NK-92 (cell line): ENCODE results near the gene ACSL5.
"Not testable (repeated sequence)": the region's sequence is repeated elsewhere in the genome, so short reads cannot be mapped to it uniquely, and the experiment has no call there.

Experiments used
- DNase-seq: peaks from one replicate; lab custom pipeline; 2025; ENCODE audit not compliant: unreplicated experiment; lab: John Stamatoyannopoulos, UW

ACSL5 gene

DNA sequence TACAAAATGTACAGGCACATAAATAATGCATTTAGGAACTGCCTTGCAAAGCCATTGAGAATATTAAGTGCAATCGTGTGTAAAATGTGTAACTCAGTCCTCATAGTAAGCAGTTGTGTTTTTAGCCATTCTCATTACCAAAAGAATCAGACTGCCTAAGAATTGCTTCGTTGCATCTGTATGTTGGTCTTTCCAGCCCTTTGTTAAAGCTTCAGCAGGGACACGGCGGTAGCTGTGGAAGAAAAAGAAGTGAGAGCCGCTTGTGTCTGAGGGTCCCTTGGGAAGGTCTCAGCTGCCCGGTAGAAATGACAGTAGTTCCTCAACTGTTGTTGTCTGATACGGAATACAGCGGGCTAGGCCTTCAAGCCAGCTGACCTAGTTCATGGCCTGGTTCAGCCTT lies 22.8 kb upstream of the ACSL5 start:
- DNase-seq, result no peak

DNA sequence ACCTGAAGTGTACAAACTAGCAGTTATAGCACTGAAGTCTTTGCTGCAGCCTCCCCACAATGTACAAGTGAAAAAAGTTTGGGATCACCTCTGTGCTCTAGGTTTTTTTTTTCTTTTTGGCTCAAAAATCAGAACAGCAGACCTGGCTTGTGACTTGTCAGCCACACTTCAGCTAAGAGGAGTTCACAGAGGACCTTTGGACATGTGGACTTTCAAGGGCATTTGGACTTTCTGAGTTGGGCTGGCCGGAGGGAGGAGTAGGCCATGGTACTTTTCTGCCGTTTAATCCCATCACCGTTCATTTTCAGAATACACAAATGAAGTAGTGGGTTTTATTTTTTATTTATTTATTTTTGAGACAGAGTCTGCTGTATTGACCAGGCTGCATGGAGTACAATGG lies 21.9 kb upstream of the ACSL5 start:
- DNase-seq, result no peak

DNA sequence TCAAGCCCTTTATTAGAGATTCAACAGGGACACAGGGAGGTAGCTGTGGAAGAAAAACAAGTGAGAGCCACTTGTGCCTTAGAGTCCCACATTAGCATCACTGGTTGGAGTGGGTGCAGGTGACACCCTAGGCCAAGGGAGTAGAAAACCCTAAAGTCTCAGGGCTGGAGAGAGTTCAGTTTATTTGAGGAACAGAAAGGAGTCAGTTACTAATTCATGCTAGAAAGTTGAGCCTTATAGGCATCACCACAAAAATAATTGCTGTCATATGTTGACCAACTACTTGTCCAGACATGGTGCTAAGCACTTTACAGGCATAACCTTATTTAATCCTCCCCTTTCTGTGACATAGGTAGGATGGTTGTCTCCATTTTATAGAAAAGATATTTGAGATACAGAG lies 20.9 kb upstream of the ACSL5 start:
- no peak for DNase-seq

DNA sequence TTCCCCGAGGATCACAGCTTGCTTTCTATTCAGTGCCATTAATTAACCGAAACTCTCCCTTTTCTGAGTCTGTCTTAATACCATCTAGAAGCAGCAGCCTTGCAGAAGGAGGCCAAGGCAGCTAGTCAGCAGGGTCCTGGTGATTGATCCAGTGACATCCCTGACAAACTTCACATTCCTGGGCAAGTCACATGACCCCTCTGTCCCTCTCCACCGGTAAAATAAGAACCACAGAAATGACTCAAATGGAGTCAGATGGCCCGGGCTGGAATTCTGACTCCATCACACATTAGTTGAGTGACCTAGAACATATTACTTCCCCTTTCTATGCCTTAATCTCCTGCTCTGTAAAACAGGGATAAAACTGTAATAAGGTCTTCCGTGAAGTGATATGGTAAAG lies 17.2 kb upstream of the ACSL5 start:
- DNase-seq, result no peak

DNA sequence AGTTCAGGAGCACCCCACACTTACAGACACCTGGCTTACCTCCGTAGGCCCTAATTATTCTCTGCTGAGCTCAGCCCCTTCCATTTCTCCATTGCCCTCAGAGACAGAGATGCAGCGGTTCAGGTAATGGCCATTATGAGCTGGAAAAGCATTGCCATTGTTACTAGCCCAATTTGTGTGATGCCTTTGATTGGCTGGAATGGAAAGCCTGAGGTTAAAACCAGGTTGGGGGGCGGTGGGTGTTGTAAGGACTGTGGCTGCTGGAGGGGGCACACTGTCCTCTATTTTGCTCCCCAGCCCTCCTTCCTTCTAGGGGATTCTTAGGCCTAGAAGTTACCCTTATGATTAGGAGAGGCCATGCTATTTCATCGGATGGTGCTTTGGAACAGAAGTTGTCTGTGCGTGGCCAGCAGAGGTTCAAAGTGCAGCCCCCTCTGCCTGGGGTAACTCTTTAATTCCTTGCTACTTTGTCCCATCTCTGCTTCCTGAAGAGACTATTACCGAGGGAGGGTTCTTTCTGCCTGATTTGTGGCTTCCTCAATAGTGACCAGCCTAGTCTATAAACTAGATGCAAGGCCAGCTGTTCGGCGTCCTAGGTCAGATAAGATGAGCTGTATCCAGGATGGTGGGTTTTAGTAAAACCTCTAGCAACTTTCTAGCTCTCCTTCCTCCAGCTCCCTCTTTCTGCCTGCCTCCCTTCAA lies 14.2 kb upstream of the ACSL5 start:
- DNase-seq, result no peak

DNA sequence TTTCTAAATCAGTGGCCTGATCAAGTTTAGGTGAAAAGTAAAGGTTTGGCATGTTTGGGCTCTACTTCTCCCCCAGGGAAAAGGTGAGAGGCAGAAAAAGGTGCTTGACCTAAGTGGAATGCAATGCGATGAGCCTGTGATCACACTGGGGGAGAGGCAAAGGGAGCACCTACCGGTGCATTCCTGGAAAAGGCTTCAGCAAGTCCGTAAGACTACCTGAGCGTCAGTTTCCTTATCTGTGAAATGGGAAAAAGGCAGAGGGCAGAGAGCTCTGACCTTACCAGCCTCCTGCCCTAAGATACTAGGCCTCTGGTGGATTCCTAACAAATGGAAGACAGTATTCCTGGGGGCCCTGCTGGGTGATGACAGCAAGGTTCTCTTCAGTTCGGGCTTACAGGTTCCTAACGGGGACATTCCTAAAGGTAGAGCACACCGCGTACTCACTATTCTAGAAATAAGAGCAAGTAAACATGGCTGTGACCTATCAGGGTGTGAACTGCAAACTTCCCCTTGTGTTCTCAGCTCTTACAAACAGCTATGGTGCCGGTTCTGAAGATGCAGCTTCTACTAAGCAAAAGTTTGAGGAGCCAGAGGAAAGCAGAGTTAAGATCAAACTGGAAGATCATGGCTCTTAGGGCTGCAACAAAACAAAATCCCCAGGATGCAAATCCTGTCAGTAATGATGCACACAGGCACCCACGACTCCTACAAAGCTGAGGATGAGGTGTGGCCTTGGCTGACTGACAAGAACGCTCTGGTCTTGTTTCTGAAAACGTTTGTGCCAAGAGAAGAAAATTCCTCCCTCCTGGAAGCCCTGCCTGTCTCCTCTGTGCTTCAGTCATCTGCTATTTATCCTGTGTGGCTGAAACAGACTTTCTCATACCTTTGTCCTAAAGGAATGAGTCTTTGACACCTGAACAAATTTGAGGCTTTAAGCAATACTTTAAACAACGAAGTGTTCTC lies 13.3 kb upstream of the ACSL5 start:
- no peak for DNase-seq

DNA sequence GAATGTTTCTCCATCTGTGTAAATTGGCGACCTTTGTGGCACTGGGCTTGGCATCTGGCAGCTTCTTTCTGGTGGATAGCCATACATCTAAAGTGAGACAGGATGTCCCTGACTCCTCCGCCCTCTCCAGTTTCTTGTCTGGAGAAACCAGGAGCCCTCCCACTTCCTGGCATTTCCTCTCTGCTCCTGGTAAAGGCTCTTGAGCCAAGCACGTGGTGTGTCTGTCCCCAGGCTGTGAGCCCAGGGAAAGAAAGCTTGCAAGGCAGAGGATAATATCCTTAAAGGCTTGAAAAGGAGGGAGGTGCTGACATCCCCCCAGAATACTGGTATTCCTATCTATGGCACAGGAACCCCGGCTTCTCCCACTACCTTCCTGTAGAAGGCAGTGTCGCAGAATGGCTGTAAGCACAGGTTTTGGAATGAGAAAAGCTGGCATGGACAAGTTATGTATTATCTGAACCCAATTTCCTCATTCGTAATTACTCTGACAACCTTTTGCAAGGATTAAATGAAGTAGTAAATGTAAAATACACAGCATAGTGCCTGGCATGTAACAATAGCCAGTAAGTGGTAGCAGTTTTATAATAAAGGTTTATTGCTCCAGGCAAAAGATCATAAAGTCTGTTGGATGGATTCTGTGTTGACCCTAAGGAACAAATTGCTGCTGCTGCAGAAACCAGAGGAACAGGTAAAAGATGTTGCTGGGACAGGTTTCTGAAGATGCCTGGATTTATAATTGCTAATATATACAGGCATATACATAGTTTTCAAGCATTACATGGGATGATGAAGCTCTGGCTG lies 11.8 kb upstream of the ACSL5 start:
- no peak for DNase-seq

DNA sequence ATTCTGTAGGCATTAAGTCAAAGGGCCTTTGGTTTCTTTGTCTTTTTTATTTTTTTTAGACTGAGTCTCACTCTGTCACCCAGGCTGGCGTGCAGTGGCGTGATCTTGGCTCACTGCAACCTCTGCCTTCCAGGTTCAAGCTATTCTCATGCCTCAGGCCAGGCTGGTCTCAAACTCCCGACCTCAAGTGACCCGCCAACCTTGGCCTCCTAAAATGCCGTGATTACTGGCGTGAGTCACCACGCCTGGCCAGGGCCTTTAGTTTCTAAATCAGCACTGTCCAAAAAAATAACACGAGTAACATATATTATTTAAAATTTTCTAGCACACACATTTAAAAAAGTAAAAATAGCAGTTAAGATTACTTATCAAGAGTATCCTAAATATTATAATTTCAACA lies 11.1 kb upstream of the ACSL5 start:
- no peak for DNase-seq

DNA sequence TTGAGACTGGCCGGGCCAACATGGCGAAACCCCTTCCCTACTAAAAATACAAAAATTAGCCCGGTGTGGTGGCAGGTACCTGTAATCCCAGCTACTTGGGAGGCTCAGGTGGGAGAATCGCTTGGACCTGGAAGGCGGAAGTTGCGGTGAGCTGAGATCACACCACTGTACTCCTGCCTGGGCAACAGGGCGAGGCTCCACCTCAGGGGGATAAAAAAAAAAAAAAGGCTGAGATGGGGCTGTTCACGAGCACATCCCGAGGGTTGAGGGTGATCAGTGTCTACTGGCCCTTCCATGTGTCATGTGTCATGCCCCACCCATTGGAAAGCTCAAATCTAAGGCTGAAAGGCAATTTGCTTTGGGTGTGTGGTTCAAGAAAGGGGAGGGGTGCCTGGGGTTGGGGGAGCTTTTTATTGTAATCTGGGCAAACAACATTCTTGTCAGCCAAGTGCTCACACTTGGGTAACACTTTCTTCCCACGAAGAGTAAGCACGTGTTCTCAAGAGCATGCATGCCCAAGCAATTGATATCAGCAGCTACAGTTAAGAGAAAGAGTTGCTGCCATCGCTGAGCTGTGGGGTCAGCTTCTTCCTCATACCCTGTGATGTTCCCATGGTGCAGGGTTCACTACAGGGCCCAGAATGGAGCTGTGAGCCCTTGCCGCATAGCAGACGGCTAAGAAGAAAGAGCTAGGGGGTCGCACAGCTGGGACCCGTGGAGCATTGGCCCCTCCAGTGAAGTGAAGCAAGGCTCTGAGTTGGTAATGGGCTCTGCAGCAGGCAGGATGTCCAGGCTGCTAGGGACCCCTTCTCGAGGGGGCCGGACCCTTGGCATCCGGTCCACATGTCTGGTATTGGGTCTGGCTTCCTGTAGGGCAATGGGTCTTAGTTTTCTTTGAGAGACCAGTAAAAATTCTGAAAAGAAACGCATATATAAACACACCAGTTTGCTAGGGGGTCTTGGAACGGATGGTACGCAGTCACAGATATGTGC lies 9.9 kb upstream of the ACSL5 start:
- no peak for DNase-seq

DNA sequence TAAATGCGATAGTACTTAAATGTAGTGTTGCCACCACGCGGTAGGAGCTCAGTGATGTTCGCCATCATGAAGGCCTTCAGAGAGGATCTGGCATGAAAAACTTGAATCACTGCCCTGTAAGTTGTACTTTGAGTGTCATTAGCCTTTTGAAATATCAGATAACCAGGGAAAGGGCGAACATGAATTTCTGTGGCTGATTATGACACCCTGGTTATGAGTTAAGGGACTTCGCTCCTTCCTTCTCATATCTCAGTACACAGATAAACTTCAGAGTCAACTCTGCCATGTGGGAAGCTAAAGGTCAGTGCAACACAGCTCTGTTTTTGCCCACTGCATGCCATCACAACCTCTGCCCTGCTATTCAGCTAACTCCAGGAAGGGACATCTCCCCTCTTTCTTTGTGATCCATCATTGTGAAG lies 8.9 kb upstream of the ACSL5 start:
- no peak for DNase-seq

DNA sequence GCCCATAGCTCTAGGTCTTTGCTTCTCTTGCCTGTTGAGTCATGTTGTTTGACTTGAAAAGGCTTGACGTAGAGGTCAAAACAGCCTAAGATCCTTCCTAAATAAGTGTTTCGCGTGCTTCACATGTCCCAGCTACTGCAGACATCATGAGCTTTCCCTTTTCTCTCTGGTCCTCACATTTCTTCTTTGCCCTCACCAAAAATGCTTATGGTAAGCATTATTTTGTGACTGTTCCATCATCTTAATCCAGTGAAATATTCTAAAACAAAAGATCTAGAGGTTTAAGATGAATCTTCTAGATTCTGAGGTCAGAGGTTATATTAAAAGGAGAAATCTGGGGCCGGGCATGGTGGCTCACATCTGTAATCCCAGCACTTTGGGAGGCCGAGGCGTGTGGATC lies 8.5 kb upstream of the ACSL5 start:
- no peak for DNase-seq

DNA sequence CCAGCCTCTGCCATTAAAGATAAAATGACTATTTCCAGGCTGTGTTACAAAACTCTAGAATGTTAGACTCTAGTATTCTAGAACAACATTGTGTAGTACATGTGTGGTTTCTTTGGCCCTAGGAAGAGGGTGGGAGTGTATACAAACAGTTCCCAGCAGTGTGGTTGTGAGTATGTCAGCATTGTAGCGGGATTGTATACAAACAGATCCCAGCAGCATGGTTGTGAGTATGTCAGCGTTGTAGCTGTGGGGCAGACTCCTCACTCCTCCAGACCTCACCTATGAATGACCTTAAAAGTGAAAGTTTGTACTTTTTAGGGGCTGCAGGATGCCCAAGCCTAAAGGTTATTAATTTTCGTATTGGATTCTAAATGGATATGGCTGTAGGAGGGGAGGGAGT lies 6.9 kb upstream of the ACSL5 start:
- no peak for DNase-seq

DNA sequence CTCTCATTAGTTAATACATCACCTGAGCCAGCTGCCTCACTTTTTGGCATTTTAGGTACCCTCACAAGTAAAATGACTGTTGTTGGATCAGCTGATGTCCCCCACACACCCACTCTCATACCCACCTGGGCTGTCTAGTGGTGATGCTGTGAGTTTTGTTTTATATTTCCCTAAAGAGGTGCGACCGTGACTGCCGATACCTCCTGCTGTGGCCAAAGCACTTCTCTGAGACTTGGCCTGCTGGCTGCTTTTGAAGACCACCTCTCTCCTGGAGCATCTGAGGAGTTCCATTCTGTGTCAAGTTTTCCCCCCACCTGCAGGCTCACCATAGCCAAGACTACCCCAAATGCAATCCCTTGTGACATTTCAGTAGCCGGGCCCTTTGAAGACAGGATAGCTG lies 6.4 kb upstream of the ACSL5 start:
- no peak for DNase-seq

DNA sequence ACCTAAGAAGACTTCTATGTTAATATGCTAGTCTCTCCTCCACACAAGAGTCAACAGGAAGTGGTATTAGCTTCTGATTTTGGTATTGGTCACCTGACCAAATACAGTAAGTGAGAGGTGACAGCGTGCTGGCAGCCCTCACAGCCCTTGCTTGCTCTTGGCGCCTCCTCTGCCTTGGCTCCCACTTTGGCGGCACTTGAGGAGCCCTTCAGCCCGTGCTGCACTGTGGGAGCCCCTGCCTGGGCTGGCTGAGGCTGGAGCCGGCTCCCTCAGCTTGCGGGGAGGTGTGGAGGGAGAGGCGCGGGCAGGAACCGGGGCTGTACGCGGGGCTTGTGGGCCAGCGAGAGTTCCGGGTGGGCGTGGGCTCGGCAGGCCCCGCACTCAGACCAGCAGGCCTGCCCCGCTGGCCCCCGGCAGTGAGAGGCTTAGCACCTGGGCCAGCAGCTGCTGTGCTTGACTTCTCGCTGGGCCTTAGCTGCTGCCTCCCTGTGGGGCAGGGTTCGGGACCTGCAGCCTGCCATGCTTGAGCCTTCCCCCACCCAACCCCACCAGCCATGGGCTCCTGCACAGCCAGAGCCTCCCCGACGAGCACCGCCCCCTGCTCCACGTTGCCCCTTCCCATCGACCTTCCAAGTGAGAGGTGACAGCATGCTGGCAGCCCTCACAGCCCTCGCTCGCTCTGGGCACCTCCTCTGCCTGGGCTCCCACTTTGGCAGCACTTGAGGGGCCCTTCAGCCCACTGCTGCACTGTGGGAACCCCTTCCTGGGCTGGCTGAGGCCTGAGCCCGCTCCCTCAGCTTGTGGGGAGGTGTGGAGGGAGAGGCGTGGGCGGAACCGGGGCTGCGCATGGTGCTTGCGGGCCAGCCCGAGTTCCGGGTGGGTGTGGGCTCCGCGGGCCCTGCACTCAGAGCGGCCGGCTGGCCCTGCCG lies 4.2 kb upstream of the ACSL5 start:
- DNase-seq, result no peak

DNA sequence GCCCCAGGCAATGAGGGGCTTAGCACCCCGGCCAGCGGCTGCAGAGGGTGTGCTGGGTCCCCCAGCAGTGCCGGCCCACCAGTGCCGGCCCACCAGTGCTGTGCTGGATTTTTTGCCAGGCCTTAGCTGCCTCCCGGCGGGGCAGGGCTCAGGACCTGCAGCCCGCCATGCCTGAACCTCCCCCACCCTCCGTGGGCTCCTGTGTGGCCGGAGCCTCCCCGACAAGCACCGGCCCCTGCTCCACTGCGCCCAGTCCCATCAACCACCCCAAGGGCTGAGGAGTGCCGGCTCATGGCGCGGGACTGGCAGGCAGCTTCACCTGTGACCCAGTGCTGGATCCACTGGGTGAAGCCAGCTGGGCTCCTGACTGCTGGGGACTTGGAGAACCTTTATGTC lies 3.5 kb upstream of the ACSL5 start:
- no peak for DNase-seq

DNA sequence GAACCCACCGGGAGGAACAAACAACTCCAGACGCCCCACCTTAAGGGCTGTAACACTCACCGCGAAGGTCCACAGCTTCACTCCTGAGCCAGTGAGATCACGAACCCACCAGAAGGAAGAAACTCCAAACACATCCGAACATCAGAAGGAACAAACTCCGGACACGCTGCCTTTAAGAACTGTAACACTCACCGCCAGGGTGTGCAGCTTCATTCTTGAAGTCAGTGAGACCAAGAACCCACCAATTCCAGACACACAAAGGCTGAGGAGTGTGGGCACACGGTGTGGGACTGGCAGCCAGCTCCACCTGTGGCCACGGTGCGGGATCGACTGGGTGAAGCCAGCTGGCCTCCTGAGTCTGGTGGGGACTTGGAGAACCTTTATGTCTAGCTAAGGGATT lies 2.6 kb upstream of the ACSL5 start:
- DNase-seq, result not testable (repeated sequence)

DNA sequence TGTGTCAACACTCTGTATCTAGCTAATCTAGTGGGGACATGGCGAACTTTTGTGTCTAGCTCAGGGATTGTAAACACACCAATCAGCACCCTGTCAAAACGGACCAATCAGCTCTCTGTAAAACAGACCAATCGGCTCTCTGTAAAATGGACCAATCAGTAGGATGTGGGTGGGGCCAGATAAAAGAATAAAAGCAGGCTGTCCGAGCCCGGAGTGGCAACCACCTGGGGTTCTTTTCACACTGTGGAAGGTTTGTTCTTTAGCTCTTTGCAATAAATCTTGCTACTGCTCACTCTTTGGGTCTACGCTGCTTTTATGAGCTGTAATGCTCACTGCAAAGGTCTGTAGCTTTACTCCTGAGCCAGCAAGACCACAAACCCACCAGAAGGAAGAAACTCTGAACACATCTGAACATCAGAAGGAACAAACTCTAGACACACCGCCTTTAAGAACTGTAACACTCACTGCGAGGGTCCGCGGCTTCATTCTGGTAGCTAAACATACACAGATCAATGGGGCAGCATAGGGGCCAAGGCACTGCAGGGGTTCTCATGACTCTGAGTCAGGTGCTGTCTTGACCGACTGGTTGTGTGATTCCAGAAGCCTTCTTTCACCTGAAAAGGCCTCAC lies 1.6 kb upstream of the ACSL5 start:
- not testable (repeated sequence) for DNase-seq

DNA sequence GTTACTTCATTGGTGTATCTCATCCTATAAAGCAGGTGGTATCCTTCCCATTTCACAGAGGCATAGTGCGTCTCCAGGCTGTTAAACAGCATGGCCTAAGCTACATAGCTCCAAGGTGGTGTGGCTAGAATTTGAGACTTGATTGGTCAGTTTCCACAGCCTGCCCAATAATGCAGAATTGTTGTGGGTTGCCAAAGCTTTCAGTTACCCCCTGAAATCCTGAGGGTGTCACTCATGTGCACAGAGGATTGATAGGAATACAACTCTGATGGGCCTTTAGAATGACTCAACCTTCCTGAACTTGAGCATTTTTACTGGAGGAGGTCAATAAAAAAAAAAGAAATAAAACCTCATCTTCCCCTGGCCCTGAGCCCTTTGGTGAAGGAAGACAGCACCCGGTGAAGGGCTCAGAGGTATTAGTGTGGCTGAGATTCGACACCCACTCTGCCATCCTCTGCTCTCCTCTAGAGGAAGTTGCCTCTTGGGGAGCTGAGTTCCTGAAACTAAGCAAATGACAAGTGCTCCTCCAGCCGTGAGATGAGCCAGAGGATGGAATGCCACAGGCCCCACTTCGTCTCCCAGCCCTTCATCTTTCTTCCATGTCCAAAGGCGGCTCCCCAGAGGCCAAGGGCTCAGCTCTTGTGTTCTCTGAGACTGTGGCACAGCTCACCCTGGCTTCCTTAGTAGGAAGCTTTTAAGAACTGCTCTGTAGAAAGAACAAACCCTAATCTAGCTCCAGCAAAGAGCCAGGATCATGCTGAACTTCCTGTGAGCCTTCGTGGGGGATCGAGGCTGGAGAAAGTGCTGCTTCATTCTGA lies 1.0 kb downstream of the ACSL5 start:
- DNase-seq, result no peak
